ENCODE measurements around the gene FBXW11. TPM values are rescaled to one million over a fixed set of nuclear protein-coding genes. Genes with fewer than 3 reads are reported as not detected.
A peak's percentile ranks its signal among the peaks of the same experiment; 100 is the strongest.

The FBXW11 gene
- total and polyA plus RNA-seq, 10 of the 15 experiments (the other 5 are each of a cell fraction or from before 2014, with no cell fraction given), result 4.3 to 61.5 (median 40.0) TPM

DNA sequence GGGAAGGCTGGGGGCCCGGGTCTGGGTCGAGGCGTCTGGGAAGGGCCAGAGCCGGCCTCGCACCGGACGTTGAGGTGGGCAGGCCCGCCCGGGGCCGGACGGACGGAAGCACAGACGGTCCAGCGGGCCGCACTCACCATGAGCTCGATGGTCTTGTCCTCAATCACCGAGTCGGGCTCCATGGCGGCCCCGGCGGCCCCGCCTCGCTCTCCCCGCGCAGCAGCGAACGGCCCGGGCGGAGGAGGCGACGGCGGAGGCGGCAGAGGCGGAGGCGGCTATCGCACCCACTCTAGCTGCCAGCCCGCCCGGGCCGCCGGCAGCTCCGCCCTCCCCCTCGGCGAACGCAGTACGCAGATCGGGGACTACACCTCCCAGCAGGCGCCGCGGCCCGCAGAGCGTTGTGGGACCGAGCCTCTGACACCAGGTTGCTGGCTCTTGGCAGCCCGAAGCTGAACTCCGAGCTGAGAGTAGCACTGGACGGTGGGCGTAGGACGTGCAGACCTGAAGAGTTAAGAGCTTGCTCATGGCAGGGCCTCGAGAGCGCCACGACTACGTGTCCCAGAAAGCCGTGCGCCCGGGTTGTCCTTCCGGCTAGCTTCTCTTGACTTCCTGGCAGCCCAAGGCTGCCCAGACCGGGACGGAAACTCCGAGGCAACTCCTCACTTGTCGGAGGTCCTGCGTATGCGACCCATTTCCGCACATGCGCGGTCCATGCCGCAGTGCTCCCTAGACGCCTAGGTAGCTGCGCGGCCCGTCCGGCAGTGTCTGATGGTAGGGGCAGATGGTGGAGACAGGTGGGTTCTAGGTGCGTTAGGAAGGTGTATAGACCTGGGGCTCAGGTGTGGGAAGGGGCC, at the start of gene FBXW11 (continued):
- TF ChIP-seq BCL3 (IDR thresholded peaks at IDR 0.05; ENCODE audit: borderline replicate concordance, insufficient read depth, low read depth, low read length, poor library complexity, severe bottlenecking) (no peak), YY1 (IDR thresholded peaks at IDR 0.05; ENCODE audit: low read depth, low read length) (peak; percentile 57), ZNF274 (IDR thresholded peaks at IDR 0.05; ENCODE audit: insufficient read depth, insufficient read length) (no peak), NFXL1 (IDR thresholded peaks at IDR 0.05; ENCODE audit: borderline replicate concordance) (peak; percentile 92), RAD21 (IDR thresholded peaks at IDR 0.05; ENCODE audit: insufficient read depth, low read depth, low read length) (no peak), SP1 (IDR thresholded peaks at IDR 0.05; ENCODE audit: low read depth, low read length) (no peak), MTA2 (IDR thresholded peaks at IDR 0.05; ENCODE audit: low read depth) (peak; percentile 65; the same call in 1 of the 2 replicates), CREB1 (IDR thresholded peaks at IDR 0.05; ENCODE audit: low read depth) (peak; percentile 69), TCF7 (IDR thresholded peaks at IDR 0.05; ENCODE audit: borderline replicate concordance) (no peak), EED (IDR thresholded peaks at IDR 0.05; ENCODE audit: low read depth) (no peak), CHD4 (IDR thresholded peaks at IDR 0.05) (no peak), POLR2AphosphoS5 (IDR thresholded peaks at IDR 0.05; ENCODE audit: low read length) (peak; percentile 95), PML (IDR thresholded peaks at IDR 0.05; ENCODE audit: low read length) (peak; percentile 90; the same call in 1 of the 2 replicates), RAD51 (IDR thresholded peaks at IDR 0.05) (no peak), TCF3 (IDR thresholded peaks at IDR 0.05; ENCODE audit: borderline replicate concordance, insufficient read depth, low read depth, low read length) (no peak), ELK1 (IDR thresholded peaks at IDR 0.05; ENCODE audit: low read depth, low read length) (peak; percentile 49), ZNF207 (IDR thresholded peaks at IDR 0.05; ENCODE audit: borderline replicate concordance) (peak; percentile 73), RELA (IDR thresholded peaks at IDR 0.05; ENCODE audit: borderline replicate concordance, partially characterized antibody) (no peak), SPI1 (IDR thresholded peaks at IDR 0.05; ENCODE audit: borderline replicate concordance, insufficient read depth, low read depth, low read length) (0 out of 2 replicates have a peak, but pooled peaks have one; percentile 9), NFIC (IDR thresholded peaks at IDR 0.05; ENCODE audit: low read depth, low read length) (no peak), SRF (IDR thresholded peaks at IDR 0.05; ENCODE audit: low read depth in 2 of 2, low read length in 2 of 2) (0 out of 4 replicates have a peak, but pooled peaks of 1 of the 2 experiments have one; percentile 6), BCL11A (IDR thresholded peaks at IDR 0.05; ENCODE audit: low read depth, low read length) (no peak)
- TF ChIP-seq, protein P1, sequence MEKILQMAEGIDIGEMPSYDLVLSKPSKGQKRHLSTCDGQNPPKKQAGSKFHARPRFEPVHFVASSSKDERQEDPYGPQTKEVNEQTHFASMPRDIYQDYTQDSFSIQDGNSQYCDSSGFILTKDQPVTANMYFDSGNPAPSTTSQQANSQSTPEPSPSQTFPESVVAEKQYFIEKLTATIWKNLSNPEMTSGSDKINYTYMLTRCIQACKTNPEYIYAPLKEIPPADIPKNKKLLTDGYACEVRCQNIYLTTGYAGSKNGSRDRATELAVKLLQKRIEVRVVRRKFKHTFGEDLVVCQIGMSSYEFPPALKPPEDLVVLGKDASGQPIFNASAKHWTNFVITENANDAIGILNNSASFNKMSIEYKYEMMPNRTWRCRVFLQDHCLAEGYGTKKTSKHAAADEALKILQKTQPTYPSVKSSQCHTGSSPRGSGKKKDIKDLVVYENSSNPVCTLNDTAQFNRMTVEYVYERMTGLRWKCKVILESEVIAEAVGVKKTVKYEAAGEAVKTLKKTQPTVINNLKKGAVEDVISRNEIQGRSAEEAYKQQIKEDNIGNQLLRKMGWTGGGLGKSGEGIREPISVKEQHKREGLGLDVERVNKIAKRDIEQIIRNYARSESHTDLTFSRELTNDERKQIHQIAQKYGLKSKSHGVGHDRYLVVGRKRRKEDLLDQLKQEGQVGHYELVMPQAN (conservative IDR thresholded peaks at IDR 0.05), result peak; percentile 84
- TF ChIP-seq, protein P2, sequence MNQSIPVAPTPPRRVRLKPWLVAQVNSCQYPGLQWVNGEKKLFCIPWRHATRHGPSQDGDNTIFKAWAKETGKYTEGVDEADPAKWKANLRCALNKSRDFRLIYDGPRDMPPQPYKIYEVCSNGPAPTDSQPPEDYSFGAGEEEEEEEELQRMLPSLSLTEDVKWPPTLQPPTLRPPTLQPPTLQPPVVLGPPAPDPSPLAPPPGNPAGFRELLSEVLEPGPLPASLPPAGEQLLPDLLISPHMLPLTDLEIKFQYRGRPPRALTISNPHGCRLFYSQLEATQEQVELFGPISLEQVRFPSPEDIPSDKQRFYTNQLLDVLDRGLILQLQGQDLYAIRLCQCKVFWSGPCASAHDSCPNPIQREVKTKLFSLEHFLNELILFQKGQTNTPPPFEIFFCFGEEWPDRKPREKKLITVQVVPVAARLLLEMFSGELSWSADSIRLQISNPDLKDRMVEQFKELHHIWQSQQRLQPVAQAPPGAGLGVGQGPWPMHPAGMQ (IDR thresholded peaks at IDR 0.05; ENCODE audit: borderline replicate concordance), result no peak
